ENCODE data around the gene PSMD2. TPM values are rescaled to one million over a fixed set of nuclear protein-coding genes. Genes with fewer than 3 reads are reported as not detected.
"Not testable (repeated sequence)": the region's sequence is repeated elsewhere in the genome, so short reads cannot be mapped to it uniquely, and the experiment has no call there.

PSMD2 gene
- 542 and 803 TPM in 2 replicates for total RNA-seq (2014; rRNA removed; shearing (Covaris generic))

GRCh38 chr3:184298759-184299487 is at the start of gene PSMD2:
Gene PSMD2 (plus strand): TSS chr3:184299241. CDS start chr3:184299267, 26 bp downstream.
- peak; percentile 96 for DNase-seq (ENCODE audit: low read depth)

- DNase-seq (ENCODE audit: low read depth) = peak; percentile 97
Measured at GRCh38 chr3:184249412-184250166, 49.5 kb upstream of the PSMD2 start, which contains the start of gene EEF1AKMT4. Gene EEF1AKMT4 (plus strand): TSS chr3:184249672. CDS start chr3:184249695, 23 bp downstream.

GRCh38 chr3:184250167-184250828 is 48.7 kb upstream of the PSMD2 start:
- peak; percentile 86 for DNase-seq (ENCODE audit: low read depth)

GRCh38 chr3:184255291-184256039 is 43.6 kb upstream of the PSMD2 start:
- no peak for DNase-seq (ENCODE audit: low read depth)

GRCh38 chr3:184257083-184257915 is 41.7 kb upstream of the PSMD2 start:
- DNase-seq (ENCODE audit: low read depth) = no peak

GRCh38 chr3:184258926-184259325 is 40.1 kb upstream of the PSMD2 start:
- no peak for DNase-seq (ENCODE audit: low read depth)

GRCh38 chr3:184259396-184259877 is 39.6 kb upstream of the PSMD2 start:
- DNase-seq (ENCODE audit: low read depth) = no peak

- peak; percentile 25 for DNase-seq (ENCODE audit: low read depth)
Measured at GRCh38 chr3:184259878-184260723, 38.9 kb upstream of the PSMD2 start.

- DNase-seq (ENCODE audit: low read depth) = no peak
Measured at GRCh38 chr3:184260724-184261269, 38.2 kb upstream of the PSMD2 start.

GRCh38 chr3:184261270-184261853 is 37.7 kb upstream of the PSMD2 start, which contains the start of gene CAMK2N2:
Gene CAMK2N2 (minus strand): TSS chr3:184261553. CDS start chr3:184261285, 268 bp downstream.
- peak; percentile 72 for DNase-seq (ENCODE audit: low read depth)

- DNase-seq (ENCODE audit: low read depth) = peak; percentile 44
Measured at GRCh38 chr3:184261854-184262763, 36.9 kb upstream of the PSMD2 start.

GRCh38 chr3:184262764-184263179 is 36.3 kb upstream of the PSMD2 start:
- DNase-seq (ENCODE audit: low read depth) = no peak

- not testable (repeated sequence) for DNase-seq (ENCODE audit: low read depth)
Measured at GRCh38 chr3:184267249-184267648, 31.8 kb upstream of the PSMD2 start.

GRCh38 chr3:184272269-184272668 is 26.8 kb upstream of the PSMD2 start:
- DNase-seq (ENCODE audit: low read depth) = no peak

GRCh38 chr3:184275381-184275701 is 23.7 kb upstream of the PSMD2 start:
- no peak for DNase-seq (ENCODE audit: low read depth)

- no peak for DNase-seq (ENCODE audit: low read depth)
Measured at GRCh38 chr3:184275961-184276910, 22.8 kb upstream of the PSMD2 start, which contains the start of gene ECE2. Gene ECE2 (plus strand): TSS chr3:184276022. CDS start chr3:184276154, 132 bp downstream.
